GM10248 (cell line): ENCODE measurements around the gene RIMBP2.

Source experiments
- CTCF ChIA-PET: fragments of 300-600 bp; sonication (Branson Sonifier 250); formaldehyde crosslinking; extraction: SDS; loops from one replicate; lab custom pipeline; 2021; ENCODE audit warnings: antibody characterized with exemption; lab: Yijun Ruan, JAX
- POLR2A ChIA-PET: fragments of 350-650 bp; sonication (Branson Sonifier 250); formaldehyde crosslinking; extraction: SDS; loops from one replicate; lab custom pipeline; 2020; ENCODE audit warnings: antibody characterized with exemption; lab: Yijun Ruan, JAX
- DNase-seq: peaks from one replicate; pipeline ENCODE4 v3.0.0; 2012; ENCODE audit errors: extremely low spot score
- CTCF ChIP-seq: IDR thresholded peaks from 2 replicates; pipeline ENCODE4 v1.5.1; 2012; ENCODE audit warnings: mild to moderate bottlenecking, low read depth; ENCODE audit errors: extremely low read depth, missing control alignments, control extremely low read depth

RIMBP2 gene

GRCh38 chr12:130538343-130539095, 177.6 kb downstream of the RIMBP2 start:
- no peak for DNase-seq
- ChIA-PET CTCF (no interaction called here), POLR2A (no interaction called here)
- TF ChIP-seq CTCF = no peak

DNA sequence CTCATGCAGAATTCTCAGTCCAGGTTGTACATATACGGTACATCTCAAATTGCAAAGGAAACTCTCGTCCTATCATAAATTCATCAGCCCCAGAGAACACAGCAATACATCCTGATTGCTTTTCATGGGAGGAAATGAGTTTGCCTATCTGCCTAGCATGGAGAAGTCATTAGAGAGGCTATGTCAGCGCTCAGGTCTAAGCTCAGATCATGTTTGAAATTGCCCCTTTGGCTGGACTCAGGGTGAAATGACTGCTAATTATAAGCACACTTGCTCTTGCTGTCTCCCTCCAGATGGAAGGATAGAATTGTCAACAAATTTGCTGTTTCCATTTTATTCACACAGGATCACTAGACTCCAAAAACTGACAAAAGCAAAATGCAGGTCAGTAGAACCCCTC, 178.4 kb downstream of the RIMBP2 start:
- DNase-seq = no peak
- ChIA-PET CTCF (no interaction called here), POLR2A (no interaction called here)
- TF ChIP-seq CTCF = no peak

- TF ChIP-seq CTCF = no peak
- ChIA-PET CTCF (no interaction called here), POLR2A (no interaction called here)
- DNase-seq = no peak
Measured at GRCh38 chr12:130537051-130537450, 179.0 kb downstream of the RIMBP2 start.

GRCh38 chr12:130530429-130530828, 185.7 kb downstream of the RIMBP2 start:
- CTCF ChIA-PET = no interaction called here
- POLR2A ChIA-PET = no interaction called here
- DNase-seq = no peak
- no peak for TF ChIP-seq CTCF

- DNase-seq = no peak
- no peak for TF ChIP-seq CTCF
- POLR2A ChIA-PET = no interaction called here
- CTCF ChIA-PET = no interaction called here
Measured at GRCh38 chr12:130529781-130530180, 186.3 kb downstream of the RIMBP2 start.

GRCh38 chr12:130527239-130527638, 188.9 kb downstream of the RIMBP2 start:
- POLR2A ChIA-PET = no interaction called here
- DNase-seq = no peak
- TF ChIP-seq CTCF = no peak
- CTCF ChIA-PET = no interaction called here

- DNase-seq = no peak
- ChIA-PET CTCF (no interaction called here), POLR2A (no interaction called here)
- TF ChIP-seq CTCF = no peak
Measured at GRCh38 chr12:130526813-130527212, 189.3 kb downstream of the RIMBP2 start.
